PC-3 (cell line): ENCODE results near the gene CAND2. TPM values are rescaled to one million over a fixed set of nuclear protein-coding genes. Genes with fewer than 3 reads are reported as not detected.

Source experiments
- ATAC-seq: fragments of 200-7000 bp; cut with Tn5 transposase; 2 replicates; pipeline ENCODE4 v1.9.1; 2020; ENCODE audit warnings: mild to moderate bottlenecking, moderate library complexity
- BruUV-seq: library from RNA; stranded (reverse); fragments of 400-500 nt; replicated peaks from 2 replicates; lab custom pipeline; 2021; lab: Mats Ljungman, UMichigan
- CTCF ChIA-PET: fragments of 300-600 bp; sonication (Branson Sonifier 250); formaldehyde crosslinking; loops from one replicate; lab custom pipeline; 2022; ENCODE audit warnings: antibody characterized with exemption; lab: Charles Lee
- POLR2A ChIA-PET: fragments of 300-600 bp; sonication (Branson Sonifier 250); formaldehyde crosslinking; loops from one replicate; lab custom pipeline; 2022; ENCODE audit warnings: antibody characterized with exemption; ENCODE audit not compliant: unreplicated experiment; lab: Charles Lee
- DNase-seq: peaks from one replicate; pipeline ENCODE4 v3.0.0-alpha.2; 2015
- H2AFZ ChIP-seq: fragments of 300-600 bp; sonication (generic); 2 replicates; pipeline ENCODE4 v1.6.0; 2016; ENCODE audit warnings: antibody characterized with exemption, low read length
- H3F3A ChIP-seq: fragments of 300-600 bp; sonication (generic); one replicate; pipeline ENCODE4 v1.6.0; 2017; ENCODE audit warnings: antibody characterized with exemption, low read length, control low read depth, mild to moderate bottlenecking; ENCODE audit not compliant: unreplicated experiment
- H3K27ac ChIP-seq: fragments of 300-600 bp; sonication (generic); 2 replicates; pipeline ENCODE4 v1.5.1; 2016; ENCODE audit warnings: mild to moderate bottlenecking, low read length
- H3K27me3 ChIP-seq: fragments of 300-600 bp; sonication (generic); 2 replicates; pipeline ENCODE4 v1.6.1; 2016; ENCODE audit warnings: low read length, mixed read lengths
- H3K36me3 ChIP-seq: fragments of 300-600 bp; sonication (generic); 2 replicates; pipeline ENCODE4 v1.6.1; 2016; ENCODE audit warnings: low read depth, mixed run types, low read length, mixed read lengths
- H3K4me1 ChIP-seq: fragments of 300-600 bp; sonication (generic); 2 replicates; pipeline ENCODE4 v1.5.1; 2016; ENCODE audit warnings: low read length; ENCODE audit not compliant: insufficient read depth
- H3K4me2 ChIP-seq: fragments of 300-600 bp; sonication (generic); 2 replicates; pipeline ENCODE4 v1.6.0; 2016; ENCODE audit warnings: low read length
- H3K4me3 ChIP-seq: fragments of 300-600 bp; sonication (generic); 2 replicates; pipeline ENCODE4 v1.5.1; 2016; ENCODE audit warnings: mild to moderate bottlenecking, low read length, mixed read lengths
- H3K79me2 ChIP-seq: fragments of 300-600 bp; sonication (generic); 2 replicates; pipeline ENCODE4 v1.6.1; 2017; ENCODE audit warnings: low read length, mixed read lengths
- H3K9ac ChIP-seq: fragments of 300-600 bp; sonication (generic); 2 replicates; pipeline ENCODE4 v1.6.0; 2016; ENCODE audit warnings: mild to moderate bottlenecking, low read length
- H3K9me2 ChIP-seq: fragments of 300-600 bp; sonication (generic); replicated peaks from 2 replicates; pipeline ENCODE4 v1.6.1; 2016; ENCODE audit warnings: mixed run types, low read length, mixed read lengths
- H3K9me3 ChIP-seq: fragments of 300-600 bp; sonication (generic); 2 replicates; pipeline ENCODE4 v1.6.1; 2016; ENCODE audit warnings: low read length, mixed read lengths
- H4K20me1 ChIP-seq: fragments of 300-600 bp; sonication (generic); 2 replicates; pipeline ENCODE4 v1.6.1; 2016; ENCODE audit warnings: low read length, mixed read lengths
- EZH2 ChIP-seq: fragments of 300-600 bp; sonication (generic); IDR thresholded peaks from one replicate; pipeline ENCODE4 v1.6.1; 2017; ENCODE audit warnings: antibody characterized with exemption, mild to moderate bottlenecking, low read length; ENCODE audit not compliant: unreplicated experiment
- EZH2phosphoT487 ChIP-seq: fragments of 300-600 bp; sonication (generic); IDR thresholded peaks from 2 replicates; pipeline ENCODE4 v1.6.1; 2018; ENCODE audit warnings: mild to moderate bottlenecking, antibody characterized with exemption, low read length, borderline replicate concordance
- intact Hi-C: fragments of 100-400 bp; cut with micrococcal nuclease; formaldehyde crosslinking; loops from 2 replicates; pipeline ENCODE4 v1.9.0; 2023
- total RNA-seq: library from RNA; depleted of rRNA; stranded (reverse); fragments of >200 nt; gene quantifications from 2 replicates; pipeline ENCODE4 v1.2.3, GENCODE V29; 2014
- TF ChIP-seq, protein P1 (sequence below): fragments of 300-600 bp; sonication (generic); conservative IDR thresholded peaks from 2 replicates; pipeline ENCODE4 v1.5.1; 2017; ENCODE audit warnings: antibody characterized with exemption, low read depth, mild to moderate bottlenecking, low read length

The CAND2 gene
- total RNA-seq, 1 experiment from 2014 or later = 4.8 TPM

DNA sequence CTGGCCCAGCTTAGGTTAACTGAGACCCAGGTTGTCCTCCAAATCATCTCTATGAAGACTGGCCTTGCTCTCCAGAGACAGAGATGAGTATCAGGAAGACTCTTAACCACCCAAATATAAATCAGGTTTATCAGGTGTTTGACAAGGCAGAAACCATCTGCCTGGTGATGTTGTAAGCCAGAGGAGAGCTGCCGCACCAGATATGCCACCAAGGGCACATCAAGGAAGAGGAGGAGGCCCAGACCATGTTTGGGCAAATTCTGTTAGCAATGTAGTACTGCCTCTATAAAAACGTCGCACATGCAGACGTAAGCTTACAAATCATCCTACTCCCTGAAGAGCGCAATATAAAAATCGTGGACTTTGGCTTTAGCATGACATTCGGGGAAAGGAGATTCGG, 65.9 kb downstream of the CAND2 start:
- Histone ChIP-seq H3K36me3 (no peaks in the 10 kb centered on the region; the same call in 1 of the 2 replicates), H3K9me2 (no peaks in the 10 kb centered on the region), H3K79me2 (no peaks in the 10 kb centered on the region), H3K27me3 (no peaks in the 10 kb centered on the region), H3K27ac (no peak overlapping the region), H3K9ac (no peak overlapping the region), H3K9me3 (peaks cover 15% of the 10 kb centered on the region), H2AFZ (no peak overlapping the region), H3F3A (no peaks in the 10 kb centered on the region), H3K4me1 (no peaks in the 10 kb centered on the region), H4K20me1 (no peaks in the 10 kb centered on the region), H3K4me3 (no peak overlapping the region), H3K4me2 (no peak overlapping the region)
- intact Hi-C loops = no loop called here
- ChIA-PET CTCF (no interaction called here), POLR2A (no interaction called here)
- TF ChIP-seq, protein P1, sequence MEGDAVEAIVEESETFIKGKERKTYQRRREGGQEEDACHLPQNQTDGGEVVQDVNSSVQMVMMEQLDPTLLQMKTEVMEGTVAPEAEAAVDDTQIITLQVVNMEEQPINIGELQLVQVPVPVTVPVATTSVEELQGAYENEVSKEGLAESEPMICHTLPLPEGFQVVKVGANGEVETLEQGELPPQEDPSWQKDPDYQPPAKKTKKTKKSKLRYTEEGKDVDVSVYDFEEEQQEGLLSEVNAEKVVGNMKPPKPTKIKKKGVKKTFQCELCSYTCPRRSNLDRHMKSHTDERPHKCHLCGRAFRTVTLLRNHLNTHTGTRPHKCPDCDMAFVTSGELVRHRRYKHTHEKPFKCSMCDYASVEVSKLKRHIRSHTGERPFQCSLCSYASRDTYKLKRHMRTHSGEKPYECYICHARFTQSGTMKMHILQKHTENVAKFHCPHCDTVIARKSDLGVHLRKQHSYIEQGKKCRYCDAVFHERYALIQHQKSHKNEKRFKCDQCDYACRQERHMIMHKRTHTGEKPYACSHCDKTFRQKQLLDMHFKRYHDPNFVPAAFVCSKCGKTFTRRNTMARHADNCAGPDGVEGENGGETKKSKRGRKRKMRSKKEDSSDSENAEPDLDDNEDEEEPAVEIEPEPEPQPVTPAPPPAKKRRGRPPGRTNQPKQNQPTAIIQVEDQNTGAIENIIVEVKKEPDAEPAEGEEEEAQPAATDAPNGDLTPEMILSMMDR = no peak
- TF ChIP-seq EZH2phosphoT487 = no peak
- TF ChIP-seq EZH2 = no peak
- ATAC-seq (no peak), DNase-seq (no peak)
- no TSS peak for BruUV-seq

- H3K9ac ChIP-seq = no peak overlapping the region
- no peak overlapping the region for H3K4me3 ChIP-seq
- no peaks in the 10 kb centered on the region; the same call in 1 of the 2 replicates for H3K36me3 ChIP-seq
- no peak overlapping the region for H3K4me2 ChIP-seq
- no peaks in the 10 kb centered on the region for H4K20me1 ChIP-seq
- CTCF ChIA-PET = no interaction called here
- POLR2A ChIA-PET = no interaction called here
- H3K27ac ChIP-seq = no peak overlapping the region
- H3K9me2 ChIP-seq = no peaks in the 10 kb centered on the region
- no peak for ATAC-seq
- no peak for TF ChIP-seq EZH2
- TF ChIP-seq, protein P1 = no peak
- no peak for TF ChIP-seq EZH2phosphoT487
- intact Hi-C loops = no loop called here
- H3K79me2 ChIP-seq = no peaks in the 10 kb centered on the region
- BruUV-seq = no TSS peak
- H3K9me3 ChIP-seq = peaks cover 15% of the 10 kb centered on the region
- no peak for DNase-seq
- no peaks in the 10 kb centered on the region for H3F3A ChIP-seq
- H3K27me3 ChIP-seq = no peaks in the 10 kb centered on the region
- H3K4me1 ChIP-seq = no peaks in the 10 kb centered on the region
- H2AFZ ChIP-seq = no peak overlapping the region
Measured at GRCh38 chr3:12865271-12865670, 68.8 kb downstream of the CAND2 start.

DNA sequence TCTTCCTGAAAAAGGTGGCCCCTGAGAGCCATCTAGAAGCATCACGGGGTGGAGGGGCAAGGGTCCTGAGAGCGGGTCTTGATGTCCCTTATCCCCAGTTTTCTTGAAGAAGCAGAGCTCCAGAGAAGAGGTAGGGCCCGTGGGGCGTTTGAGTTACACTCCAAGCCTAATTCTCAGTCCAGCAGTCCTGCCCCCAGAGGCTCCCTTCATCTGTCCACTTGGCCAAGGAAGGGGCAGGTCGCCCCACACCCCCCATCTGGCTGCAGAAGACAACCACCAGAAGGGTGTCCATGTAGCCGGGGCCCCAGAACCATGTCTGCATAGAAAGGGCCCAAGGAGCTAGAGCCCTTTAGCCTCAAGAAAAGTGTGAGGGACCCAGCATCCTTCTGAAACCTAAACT, 70.4 kb downstream of the CAND2 start:
- H3K4me3 ChIP-seq = no peak overlapping the region
- no peak overlapping the region for H3K27ac ChIP-seq
- peaks cover 15% of the 10 kb centered on the region for H3K9me3 ChIP-seq
- ChIA-PET POLR2A (no interaction called here), CTCF (interaction anchor here (0.6 kb wide), 1 partner anchor 118 kb away, joined by 3 read pairs; no protein-coding TSS in a partner anchor)
- H3K4me1 ChIP-seq = no peaks in the 10 kb centered on the region
- no TSS peak for BruUV-seq
- no peaks in the 10 kb centered on the region for H3K9me2 ChIP-seq
- H3F3A ChIP-seq = no peaks in the 10 kb centered on the region
- no peak overlapping the region for H3K4me2 ChIP-seq
- TF ChIP-seq EZH2phosphoT487 (no peak), EZH2 (no peak)
- TF ChIP-seq, protein P1 = no peak
- no peaks in the 10 kb centered on the region for H4K20me1 ChIP-seq
- no peak overlapping the region for H3K9ac ChIP-seq
- intact Hi-C loops = no loop called here
- no peaks in the 10 kb centered on the region for H3K27me3 ChIP-seq
- no peaks in the 10 kb centered on the region for H3K79me2 ChIP-seq
- H2AFZ ChIP-seq = no peak overlapping the region
- no peak for DNase-seq
- no peaks in the 10 kb centered on the region; the same call in 1 of the 2 replicates for H3K36me3 ChIP-seq
- ATAC-seq = no peak
